IMR-90 (cell line): ENCODE results near the gene PDZD2. TPM values are rescaled to one million over a fixed set of nuclear protein-coding genes. Genes with fewer than 3 reads are reported as not detected.

ENCODE experiments used
- ATAC-seq: fragments of 200-7000 bp; cut with Tn5 transposase; 2 replicates; pipeline ENCODE4 v1.9.1; 2020; ENCODE audit warnings: low read depth, mild to moderate bottlenecking, moderate library complexity
- BruUV-seq: library from RNA; stranded (reverse); fragments of 400-500 nt; replicated peaks from 2 replicates; lab custom pipeline; 2021; lab: Mats Ljungman, UMichigan
- CTCF ChIA-PET: fragments of 300-600 bp; formaldehyde crosslinking; extraction: SDS; loops from one replicate; lab custom pipeline; 2021; ENCODE audit warnings: antibody characterized with exemption; lab: Yijun Ruan, JAX
- POLR2A ChIA-PET: fragments of 300-600 bp; sonication (Branson Sonifier 250); formaldehyde crosslinking; loops from one replicate; lab custom pipeline; 2022; ENCODE audit warnings: antibody characterized with exemption; ENCODE audit not compliant: unreplicated experiment; lab: Charles Lee
- DNase-seq: peaks from one replicate; pipeline ENCODE4 v3.0.0; 2013
- H2AFZ ChIP-seq: replicated peaks from 2 replicates; pipeline ENCODE3; 2013; ENCODE audit warnings: low read length, mild to moderate bottlenecking; ENCODE audit not compliant: poor library complexity
- H2AK5ac ChIP-seq: 2 replicates; pipeline ENCODE4 v1.6.1; 2013; ENCODE audit warnings: low read depth, low read length, inconsistent platforms
- H2AK9ac ChIP-seq: replicated peaks from 2 replicates; pipeline ENCODE3; 2013; ENCODE audit warnings: mild to moderate bottlenecking, low read depth, low read length, moderate library complexity; ENCODE audit not compliant: poor library complexity
- H2BK120ac ChIP-seq: 2 replicates; pipeline ENCODE4 v1.6.1; 2013; ENCODE audit warnings: low read depth, low read length, inconsistent platforms
- H2BK15ac ChIP-seq: 3 replicates; pipeline ENCODE4 v1.6.1; 2013; ENCODE audit warnings: low read depth, low read length, inconsistent platforms
- H2BK20ac ChIP-seq: 2 replicates; pipeline ENCODE4 v1.6.1; 2013; ENCODE audit warnings: low read depth, mild to moderate bottlenecking, inconsistent platforms, low read length, moderate library complexity
- H2BK5ac ChIP-seq: 2 replicates; pipeline ENCODE4 v1.6.1; 2013; ENCODE audit warnings: mild to moderate bottlenecking, low read depth, low read length, inconsistent platforms; ENCODE audit not compliant: poor library complexity, severe bottlenecking
- H3K14ac ChIP-seq: replicated peaks from 2 replicates; pipeline ENCODE4 v1.6.1; 2013; ENCODE audit warnings: low read depth, low read length, inconsistent platforms
- H3K18ac ChIP-seq: 2 replicates; pipeline ENCODE4 v1.6.1; 2013; ENCODE audit warnings: low read depth, low read length, control low read depth
- H3K23ac ChIP-seq: 2 replicates; pipeline ENCODE4 v1.6.1; 2013; ENCODE audit warnings: low read depth, low read length, inconsistent platforms
- H3K27ac ChIP-seq: 2 replicates; pipeline ENCODE4 v1.5.1; 2013; ENCODE audit warnings: mild to moderate bottlenecking, control low read depth, low read length; ENCODE audit not compliant: insufficient read depth
- H3K27me3 ChIP-seq: 2 replicates; pipeline ENCODE4 v1.6.1; 2013; ENCODE audit warnings: low read length; ENCODE audit not compliant: control insufficient read depth, insufficient read depth
- H3K36me3 ChIP-seq: 2 replicates; pipeline ENCODE4 v1.6.1; 2013; ENCODE audit warnings: low read length, mixed read lengths; ENCODE audit not compliant: control insufficient read depth, insufficient read depth
- H3K4ac ChIP-seq: 2 replicates; pipeline ENCODE4 v1.6.1; 2013; ENCODE audit warnings: low read depth, low read length, inconsistent platforms
- H3K4me1 ChIP-seq: 2 replicates; pipeline ENCODE4 v1.6.1; 2013; ENCODE audit warnings: low read length, mixed read lengths; ENCODE audit not compliant: control insufficient read depth, insufficient read depth
- H3K4me2 ChIP-seq: 2 replicates; pipeline ENCODE4 v1.6.1; 2013; ENCODE audit warnings: low read depth, mild to moderate bottlenecking, control low read depth, low read length, moderate library complexity
- H3K4me3 ChIP-seq: 2 replicates; pipeline ENCODE4 v1.5.1; 2013; ENCODE audit warnings: low read depth, mild to moderate bottlenecking, control low read depth, low read length, moderate library complexity; ENCODE audit not compliant: insufficient read depth
- H3K56ac ChIP-seq: 2 replicates; pipeline ENCODE4 v1.6.1; 2013; ENCODE audit warnings: low read length, inconsistent platforms; ENCODE audit not compliant: insufficient read depth; ENCODE audit errors: extremely low read depth
- H3K79me1 ChIP-seq, 2 experiments: 2 replicates each; pipeline ENCODE4 v1.6.1; 2013; ENCODE audit warnings: low read length in 2 of 2, inconsistent platforms in 1 of 2, low read depth in 1 of 2
- H3K9ac ChIP-seq: 2 replicates; pipeline ENCODE4 v1.6.1; 2013; ENCODE audit warnings: low read depth, low read length, control low read depth
- H3K9me1 ChIP-seq: 2 replicates; pipeline ENCODE4 v1.6.1; 2013; ENCODE audit warnings: low read length, inconsistent platforms; ENCODE audit not compliant: insufficient read depth
- H3K9me3 ChIP-seq: 2 replicates; pipeline ENCODE4 v1.6.1; 2013; ENCODE audit warnings: low read length; ENCODE audit not compliant: control insufficient read depth, insufficient read depth
- H4K20me1 ChIP-seq: 2 replicates; pipeline ENCODE4 v1.6.1; 2013; ENCODE audit warnings: low read length, inconsistent platforms; ENCODE audit not compliant: insufficient read depth
- H4K5ac ChIP-seq: 2 replicates; pipeline ENCODE4 v1.6.1; 2013; ENCODE audit warnings: mild to moderate bottlenecking, low read depth, low read length, control low read depth
- H4K8ac ChIP-seq, 2 experiments: 2 replicates each; pipeline ENCODE4 v1.6.1; 2013; ENCODE audit warnings: low read depth in 2 of 2, low read length in 2 of 2, control low read depth in 1 of 2, inconsistent platforms in 1 of 2
- H4K91ac ChIP-seq: 2 replicates; pipeline ENCODE4 v1.6.1; 2013; ENCODE audit warnings: low read depth, low read length, inconsistent platforms; ENCODE audit not compliant: insufficient read depth
- BHLHE40 ChIP-seq: fragments of 150-350 bp; IDR thresholded peaks from 2 replicates; pipeline ENCODE4 v1.6.1; 2016; ENCODE audit warnings: mild to moderate bottlenecking, low read depth, low read length
- CEBPB ChIP-seq: IDR thresholded peaks from 2 replicates; pipeline ENCODE4 v1.6.1; 2012; ENCODE audit warnings: low read depth, low read length, improper control_type of control experiment
- CHD1 ChIP-seq: IDR thresholded peaks from 2 replicates; pipeline ENCODE4 v1.6.1; 2012; ENCODE audit warnings: low read depth, low read length, improper control_type of control experiment
- CTCF ChIP-seq: conservative IDR thresholded peaks from 2 replicates; pipeline ENCODE4 v1.5.1; 2012; ENCODE audit warnings: mild to moderate bottlenecking, low read depth, low read length, improper control_type of control experiment
- ELK1 ChIP-seq: fragments of 150-350 bp; IDR thresholded peaks from 2 replicates; pipeline ENCODE4 v1.6.1; 2016; ENCODE audit warnings: low read depth, mild to moderate bottlenecking, low read length, moderate library complexity, borderline replicate concordance
- FOS ChIP-seq: fragments of 150-350 bp; IDR thresholded peaks from 2 replicates; pipeline ENCODE4 v1.6.1; 2016; ENCODE audit warnings: low read depth, low read length
- MAFK ChIP-seq: IDR thresholded peaks from 2 replicates; pipeline ENCODE4 v1.6.1; 2012; ENCODE audit warnings: low read depth, low read length, improper control_type of control experiment
- MAZ ChIP-seq: IDR thresholded peaks from 2 replicates; pipeline ENCODE4 v1.6.1; 2012; ENCODE audit warnings: low read depth, mild to moderate bottlenecking, low read length, improper control_type of control experiment, moderate library complexity, borderline replicate concordance
- MXI1 ChIP-seq: IDR thresholded peaks from 2 replicates; pipeline ENCODE4 v1.6.1; 2012; ENCODE audit warnings: low read depth, mild to moderate bottlenecking, low read length, moderate library complexity, borderline replicate concordance
- NFE2L2 ChIP-seq: fragments of 150-350 bp; IDR thresholded peaks from 2 replicates; pipeline ENCODE4 v1.6.1; 2016; ENCODE audit warnings: low read depth, mild to moderate bottlenecking, low read length
- POLR2A ChIP-seq: IDR thresholded peaks from 2 replicates; pipeline ENCODE4 v1.6.1; 2012; ENCODE audit warnings: mild to moderate bottlenecking, low read depth, low read length
- RAD21 ChIP-seq: IDR thresholded peaks from 2 replicates; pipeline ENCODE4 v1.6.1; 2012; ENCODE audit warnings: low read length, improper control_type of control experiment
- RCOR1 ChIP-seq: IDR thresholded peaks from 2 replicates; pipeline ENCODE4 v1.6.1; 2012; ENCODE audit warnings: mild to moderate bottlenecking, low read length, improper control_type of control experiment; ENCODE audit not compliant: insufficient replicate concordance
- RFX5 ChIP-seq: IDR thresholded peaks from 2 replicates; pipeline ENCODE4 v1.8.0; 2012; ENCODE audit warnings: low read depth, mild to moderate bottlenecking, low read length, moderate library complexity
- WGBS, 2 experiments: methylation state at CpG; one replicate each; pipeline versions ENCODE4 v1.1.5 to v1.1.7; 2013; ENCODE audit warnings: missing lambda C conversion rate in 2 of 2; ENCODE audit not compliant: insufficient read length in 1 of 2; ENCODE audit errors: extremely low coverage in 2 of 2; 5-methylcytosine and 5-hydroxymethylcytosine counted together
- dilution Hi-C: fragments of 300-500 bp; cut with HindIII; formaldehyde crosslinking; loops from one replicate; pipeline ENCODE4 v1.14.3; 2018; ENCODE audit warnings: low sequenced_read_pairs; ENCODE audit not compliant: unreplicated experiment
- in situ Hi-C: fragments of 300-500 bp; cut with MboI; formaldehyde crosslinking; loops from 3 replicates; pipeline ENCODE4 v1.14.3; 2019; ENCODE audit warnings: low sequenced_read_pairs, inconsistent platforms, mixed read lengths
- intact Hi-C: fragments of 100-400 bp; cut with micrococcal nuclease; formaldehyde crosslinking; loops from 2 replicates; pipeline ENCODE4 v1.10.0; 2022
- polyA plus RNA-seq, 3 experiments: library from polyadenylated mRNA; depleted of rRNA; stranded (reverse); fragments of >200 nt; gene quantifications; 2 replicates each; pipeline ENCODE4 v1.2.3, GENCODE V29; 2012; ENCODE audit warnings: low replicate concordance in 1 of 3
- total RNA-seq: library from RNA; depleted of rRNA; stranded (reverse); fragments of >200 nt; gene quantifications from 2 replicates; pipeline ENCODE4 v1.2.3, GENCODE V29; 2012

PDZD2 gene
- total and polyA plus RNA-seq, 2 of the 4 experiments (the other 2 are of a cell fraction) = under 0.01 to 0.02 TPM

GRCh38 chr5:32099486-32100035 is 460.6 kb downstream of the PDZD2 start:
- no peak overlapping the region for H3K9ac ChIP-seq
- peaks cover 6 to 9% of the 10 kb centered on the region in 2 experiments; a peak in 2 of 4 replicates for H3K79me1 ChIP-seq
- H2BK20ac ChIP-seq = no peak overlapping the region
- no peak overlapping the region for H2BK15ac ChIP-seq
- no peak overlapping the region for H2AK9ac ChIP-seq
- H3K27me3 ChIP-seq = no peaks in the 10 kb centered on the region
- in situ Hi-C loops = no loop called here
- intact Hi-C loops = no loop called here
- no peak overlapping the region for H3K23ac ChIP-seq
- DNase-seq (no peak), ATAC-seq (no peak)
- BruUV-seq = no TSS peak
- H3K4me2 ChIP-seq = no peak overlapping the region
- no peak overlapping the region for H3K56ac ChIP-seq
- H3K27ac ChIP-seq = no peak overlapping the region
- H4K5ac ChIP-seq = no peak overlapping the region
- H3K4me3 ChIP-seq = no peak overlapping the region
- H2AK5ac ChIP-seq = no peak overlapping the region
- H3K14ac ChIP-seq = no peak overlapping the region
- no peaks in the 10 kb centered on the region for H3K9me1 ChIP-seq
- no peak overlapping the region for H3K18ac ChIP-seq
- no peak overlapping the region for H4K8ac ChIP-seq
- no peaks in the 10 kb centered on the region for H3K9me3 ChIP-seq
- no peak overlapping the region for H2AFZ ChIP-seq
- no peaks in the 10 kb centered on the region for H3K4me1 ChIP-seq
- H3K36me3 ChIP-seq = peaks cover 45% of the 10 kb centered on the region
- H4K20me1 ChIP-seq = no peaks in the 10 kb centered on the region
- TF ChIP-seq RCOR1 (no peak), ELK1 (no peak), RAD21 (no peak), CHD1 (no peak), CEBPB (no peak), RFX5 (no peak), NFE2L2 (no peak), BHLHE40 (no peak), FOS (no peak), CTCF (no peak), POLR2A (no peak), MAZ (no peak), MAFK (no peak), MXI1 (no peak)
- 69% methylated on average over 9 of the region's 9 CpGs; no CpG with 5 or more reads in 1 of the 2 experiments for WGBS, 2 experiments
- H4K91ac ChIP-seq = no peak overlapping the region
- H2BK5ac ChIP-seq = no peak overlapping the region
- H3K4ac ChIP-seq = no peak overlapping the region
- no peak overlapping the region for H2BK120ac ChIP-seq
- ChIA-PET POLR2A (interaction anchor here (0.6 kb wide), 1 partner anchor 216 kb away, joined by 3 read pairs; no protein-coding TSS in a partner anchor), CTCF (no interaction called here)
- dilution Hi-C loops = no loop called here
